NCI-H748 (cell line): ENCODE data around the gene SLC43A2.
"Not testable (repeated sequence)": the region's sequence is repeated elsewhere in the genome, so short reads cannot be mapped to it uniquely, and the experiment has no call there.

ENCODE experiments used
- DNase-seq: peaks from one replicate; lab custom pipeline; 2025; ENCODE audit not compliant: unreplicated experiment; lab: John Stamatoyannopoulos, UW

Gene SLC43A2

DNA sequence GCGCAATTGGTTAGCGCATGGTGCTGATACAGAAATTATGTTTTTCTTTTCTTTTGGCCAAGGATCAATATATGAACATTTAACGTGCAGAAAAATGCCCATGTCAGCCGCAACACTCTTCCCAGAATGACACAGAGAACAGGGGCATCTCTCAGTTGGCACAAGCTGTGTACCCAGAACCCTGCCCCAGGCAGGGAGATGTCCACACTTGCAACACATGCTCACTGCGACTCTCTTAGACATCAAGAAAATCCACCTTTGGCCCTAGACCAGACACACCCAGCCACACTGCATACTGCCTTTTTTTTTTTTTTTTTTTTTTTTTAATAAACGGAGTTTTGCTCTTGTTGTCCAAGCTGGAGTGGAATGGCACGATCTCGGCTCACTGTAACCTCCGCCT, 83.0 kb downstream of the SLC43A2 start:
- DNase-seq = no peak

- DNase-seq = no peak
Observed at GRCh38 chr17:1542316-1542715, 86.3 kb downstream of the SLC43A2 start.

GRCh38 chr17:1541367-1541904, 87.2 kb downstream of the SLC43A2 start:
- DNase-seq = no peak

DNA sequence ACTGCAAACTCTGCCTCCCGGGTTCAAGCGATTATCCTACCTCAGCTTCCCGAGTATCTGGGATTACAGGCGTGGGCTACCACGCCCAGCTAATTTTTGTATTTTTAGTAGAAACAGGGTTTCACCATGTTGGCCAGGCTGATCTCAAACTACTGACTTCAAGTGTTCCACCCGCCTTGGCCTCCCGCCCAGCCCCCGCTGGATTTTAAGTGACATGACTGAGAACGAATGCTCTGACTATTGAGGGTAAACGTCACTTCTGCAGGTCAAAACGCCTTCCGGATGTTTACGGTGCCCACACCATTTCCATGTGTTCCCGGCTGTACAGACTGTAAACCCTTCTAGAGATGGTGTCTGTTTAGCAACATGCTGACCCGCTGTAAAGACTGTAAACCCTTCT, 88.8 kb downstream of the SLC43A2 start:
- DNase-seq = no peak

DNA sequence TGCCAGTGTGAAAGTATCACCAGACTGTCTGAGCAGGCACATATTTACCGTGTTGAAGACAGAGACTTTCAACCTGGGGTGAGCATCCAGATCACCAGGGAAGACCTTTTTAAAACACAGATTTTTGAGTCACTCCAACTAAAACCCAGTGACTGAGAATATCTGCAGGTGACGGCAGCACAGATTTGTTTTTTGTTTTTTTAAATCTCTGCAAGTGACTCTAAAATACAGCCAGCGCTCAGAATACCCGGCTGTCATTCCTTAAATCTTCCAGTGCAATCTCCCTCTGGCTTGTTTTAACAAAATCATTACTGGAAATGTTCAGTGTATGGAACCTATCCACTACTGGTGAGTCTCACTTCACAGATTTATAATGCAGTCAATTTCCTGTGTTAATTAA, 92.9 kb downstream of the SLC43A2 start:
- no peak for DNase-seq

- DNase-seq = no peak
Observed at GRCh38 chr17:1533661-1534325, 94.8 kb downstream of the SLC43A2 start.

DNA sequence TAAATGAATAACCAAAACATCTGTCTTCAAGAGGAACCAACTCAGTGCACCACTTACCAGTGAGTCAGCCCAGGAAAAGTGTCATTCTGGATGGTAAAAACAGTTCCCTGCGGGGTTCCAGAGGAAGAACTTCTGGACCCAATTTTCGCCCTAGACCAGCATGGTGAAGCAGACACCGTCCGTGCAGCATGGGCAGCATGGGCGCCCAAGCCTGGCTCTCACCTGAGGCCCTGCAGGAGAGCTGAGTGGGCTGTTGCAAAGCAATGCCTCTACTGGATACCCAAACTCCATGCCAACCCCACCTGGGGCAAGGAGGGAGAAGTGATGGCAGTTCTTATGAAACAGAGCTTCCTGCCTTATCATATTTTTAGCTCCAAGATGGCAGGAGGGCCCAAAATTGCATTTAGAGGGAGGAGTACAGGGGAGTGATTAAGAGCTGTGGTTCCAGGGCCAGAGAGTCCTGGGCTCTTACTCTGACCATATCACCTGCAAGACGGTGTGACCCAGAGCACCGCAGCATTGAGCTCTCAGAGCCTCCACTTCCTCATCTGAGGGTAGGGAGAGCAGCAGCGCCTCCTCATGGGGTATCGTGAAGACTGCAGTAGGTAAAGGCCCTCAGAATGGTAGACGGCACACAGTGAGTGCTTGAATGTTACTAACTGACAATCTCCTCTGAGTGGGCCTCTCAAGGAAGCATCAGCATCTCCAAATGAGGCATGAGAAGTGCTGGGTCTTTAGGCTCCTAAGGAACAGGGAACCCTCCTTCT, 95.6 kb downstream of the SLC43A2 start:
- peak; percentile 31 for DNase-seq

GRCh38 chr17:1529863-1530262, 98.8 kb downstream of the SLC43A2 start:
- no peak for DNase-seq

DNA sequence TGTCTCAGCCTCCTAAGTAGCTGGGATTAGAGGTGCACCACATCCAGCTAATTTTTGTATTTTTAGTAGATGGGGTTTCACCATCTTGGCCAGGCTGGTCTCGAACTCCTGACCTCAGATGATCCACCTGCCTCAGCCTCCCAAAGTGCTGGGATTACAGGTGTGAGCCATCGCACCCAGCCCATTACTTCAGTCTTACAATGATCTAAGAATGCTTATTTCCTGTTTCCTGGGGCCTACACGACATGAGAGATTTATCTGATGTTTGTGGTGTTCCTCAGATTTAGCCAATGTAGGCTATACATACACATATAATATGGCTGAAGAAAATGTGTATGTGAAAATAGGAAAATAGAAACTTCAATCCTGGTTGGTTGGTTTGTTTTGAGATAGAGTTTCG, 101.8 kb downstream of the SLC43A2 start:
- not testable (repeated sequence) for DNase-seq

DNA sequence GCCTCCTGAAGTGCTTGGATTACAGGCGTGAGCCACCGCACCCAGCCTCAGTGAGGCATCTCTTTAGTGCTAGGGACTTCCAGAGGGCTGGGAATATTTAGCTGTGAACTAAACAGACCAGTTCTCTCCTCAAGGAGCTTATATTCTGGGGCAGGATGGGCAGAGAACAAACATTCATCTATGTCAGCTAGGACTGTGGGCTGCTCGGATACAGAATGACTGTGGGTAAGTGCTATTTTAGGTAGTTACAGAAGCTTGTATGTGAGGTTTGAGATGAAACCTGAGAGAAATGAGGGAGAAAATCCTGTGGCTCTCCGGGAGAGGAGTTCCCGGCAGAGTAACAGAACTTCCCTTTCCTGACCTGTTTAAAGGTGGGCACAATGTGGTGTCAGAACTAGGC, 106.0 kb downstream of the SLC43A2 start:
- no peak for DNase-seq

GRCh38 chr17:1521086-1521640, 107.5 kb downstream of the SLC43A2 start:
- no peak for DNase-seq

- no peak for DNase-seq
Observed at GRCh38 chr17:1519678-1520077, 109.0 kb downstream of the SLC43A2 start.
